ENCODE measurements around the gene MYL11.

MYL11 gene

GRCh38 chr16:30378236-30379157 is 3.9 kb downstream of the MYL11 start:
- peak overlapping the region; percentile 100 for H3K4me2 ChIP-seq (ENCODE audit: insufficient read depth, low read length, poor library complexity, severe bottlenecking)
- H3K4ac ChIP-seq (ENCODE audit: low read length) = peak overlapping the region; percentile 96
- peak overlapping the region; percentile 81 to 88 for H3K4me3 ChIP-seq (ENCODE audit: low read length in 2 of 2)
- WGBS, 2 donors (ENCODE audit: extremely low coverage in 2 of 2, insufficient read length in 2 of 2, insufficient replicate concordance in 1 of 2) = no CpG with 5 or more reads among the region's 67 CpGs
- H2AFZ ChIP-seq (ENCODE audit: low read length) = peak overlapping the region; percentile 86
- H4K91ac ChIP-seq (ENCODE audit: low read depth, low read length, poor library complexity) = no peak overlapping the region
- peaks cover 5% of the 10 kb centered on the region for H3K79me1 ChIP-seq (ENCODE audit: low read depth, low read length)
- H3K18ac ChIP-seq (ENCODE audit: low read length) = peak overlapping the region; percentile 100
- peak overlapping the region; percentile 100 for H3K9ac ChIP-seq (ENCODE audit: low read depth, low read length, poor library complexity)
- H3K36me3 ChIP-seq (replicated peaks in 1 of 2; ENCODE audit: control insufficient read depth in 2 of 2, insufficient read depth in 2 of 2, low read length in 2 of 2) = peaks cover 0 to 11% of the 10 kb centered on the region in 2 donors
- H2BK5ac ChIP-seq (ENCODE audit: low read length) = peak overlapping the region; percentile 99
- H2BK15ac ChIP-seq (ENCODE audit: low read length) = peak overlapping the region; percentile 82
- peaks cover 24 to 30% of the 10 kb centered on the region in 2 donors for H3K4me1 ChIP-seq (ENCODE audit: control insufficient read depth in 2 of 2, insufficient read depth in 1 of 2, low read depth in 1 of 2, low read length in 2 of 2)
- no peak overlapping the region for H2BK12ac ChIP-seq (ENCODE audit: low read length)
- no peaks in the 10 kb centered on the region for H3K27me3 ChIP-seq (ENCODE audit: control insufficient read depth in 3 of 3, insufficient read depth in 3 of 3, low read depth in 1 of 3, low read length in 3 of 3)
- peak overlapping the region; percentile 97 for H4K8ac ChIP-seq (ENCODE audit: low read depth, low read length)
- DNase-seq (ENCODE audit: low spot score) = peak; percentile 98
- no peaks in the 10 kb centered on the region for H3K9me3 ChIP-seq (replicated peaks in 1 of 2; ENCODE audit: control insufficient read depth in 2 of 2, insufficient read depth in 1 of 2, low read depth in 1 of 2, low read length in 2 of 2)
- H2BK120ac ChIP-seq (ENCODE audit: low read depth, low read length) = peak overlapping the region; percentile 68
- peak overlapping the region; percentile 100 for H2AK5ac ChIP-seq (ENCODE audit: low read depth, low read length)
- peak overlapping the region; percentile 100 for H3K27ac ChIP-seq (replicated peaks; ENCODE audit: low read length)
- peak overlapping the region; percentile 96 for H3K23ac ChIP-seq (ENCODE audit: low read depth, low read length, poor library complexity)
- H3K14ac ChIP-seq (ENCODE audit: low read length) = peak overlapping the region; percentile 100

- peak overlapping the region; percentile 94 for H3K23ac ChIP-seq (ENCODE audit: low read depth, low read length, poor library complexity)
- no peak overlapping the region for H3K4ac ChIP-seq (ENCODE audit: low read length)
- H3K79me1 ChIP-seq (ENCODE audit: low read depth, low read length) = peaks cover 5% of the 10 kb centered on the region
- peak overlapping the region; percentile 89 for H3K27ac ChIP-seq (replicated peaks; ENCODE audit: low read length)
- peaks cover 0 to 11% of the 10 kb centered on the region in 2 donors for H3K36me3 ChIP-seq (replicated peaks in 1 of 2; ENCODE audit: control insufficient read depth in 2 of 2, insufficient read depth in 2 of 2, low read length in 2 of 2)
- H4K91ac ChIP-seq (ENCODE audit: low read depth, low read length, poor library complexity) = no peak overlapping the region
- H3K27me3 ChIP-seq (ENCODE audit: control insufficient read depth in 3 of 3, insufficient read depth in 3 of 3, low read depth in 1 of 3, low read length in 3 of 3) = no peaks in the 10 kb centered on the region
- H3K18ac ChIP-seq (ENCODE audit: low read length) = peak overlapping the region; percentile 96
- H2BK5ac ChIP-seq (ENCODE audit: low read length) = peak overlapping the region; percentile 96
- no CpG with 5 or more reads among the region's 27 CpGs for WGBS, 2 donors (ENCODE audit: extremely low coverage in 2 of 2, insufficient read length in 2 of 2, insufficient replicate concordance in 1 of 2)
- H3K4me1 ChIP-seq (ENCODE audit: control insufficient read depth in 2 of 2, insufficient read depth in 1 of 2, low read depth in 1 of 2, low read length in 2 of 2) = peaks cover 24 to 30% of the 10 kb centered on the region in 2 donors
- H3K9me3 ChIP-seq (replicated peaks in 1 of 2; ENCODE audit: control insufficient read depth in 2 of 2, insufficient read depth in 1 of 2, low read depth in 1 of 2, low read length in 2 of 2) = no peaks in the 10 kb centered on the region
- peak overlapping the region; percentile 82 for H2BK15ac ChIP-seq (ENCODE audit: low read length)
- H3K14ac ChIP-seq (ENCODE audit: low read length) = peak overlapping the region; percentile 39
- no peak overlapping the region for H2BK120ac ChIP-seq (ENCODE audit: low read depth, low read length)
- H3K4me2 ChIP-seq (ENCODE audit: insufficient read depth, low read length, poor library complexity, severe bottlenecking) = peak overlapping the region; percentile 99
- H2AK5ac ChIP-seq (ENCODE audit: low read depth, low read length) = peak overlapping the region; percentile 98
- peak overlapping the region; percentile 87 for H4K8ac ChIP-seq (ENCODE audit: low read depth, low read length)
- no peak for DNase-seq (ENCODE audit: low spot score)
- H2BK12ac ChIP-seq (ENCODE audit: low read length) = no peak overlapping the region
- H3K4me3 ChIP-seq (ENCODE audit: low read length in 2 of 2) = peak overlapping the region; percentile 81 to 88
- peak overlapping the region; percentile 96 for H3K9ac ChIP-seq (ENCODE audit: low read depth, low read length, poor library complexity)
- H2AFZ ChIP-seq (ENCODE audit: low read length) = peak overlapping the region; percentile 74
These were observed 4.7 kb downstream of the MYL11 start for GRCh38 chr16:30379158-30379783.

- no peak overlapping the region for H4K8ac ChIP-seq (ENCODE audit: low read depth, low read length)
- no peaks in the 10 kb centered on the region for H3K27me3 ChIP-seq (ENCODE audit: control insufficient read depth in 3 of 3, insufficient read depth in 3 of 3, low read depth in 1 of 3, low read length in 3 of 3)
- no peak overlapping the region for H2BK5ac ChIP-seq (ENCODE audit: low read length)
- H3K9ac ChIP-seq (ENCODE audit: low read depth, low read length, poor library complexity) = no peak overlapping the region
- no peak overlapping the region for H3K18ac ChIP-seq (ENCODE audit: low read length)
- H2AFZ ChIP-seq (ENCODE audit: low read length) = no peak overlapping the region
- no peak overlapping the region for H3K4ac ChIP-seq (ENCODE audit: low read length)
- H2AK5ac ChIP-seq (ENCODE audit: low read depth, low read length) = no peak overlapping the region
- no peak overlapping the region for H3K4me2 ChIP-seq (ENCODE audit: insufficient read depth, low read length, poor library complexity, severe bottlenecking)
- no peak overlapping the region for H3K14ac ChIP-seq (ENCODE audit: low read length)
- H3K9me3 ChIP-seq (replicated peaks in 1 of 2; ENCODE audit: control insufficient read depth in 2 of 2, insufficient read depth in 1 of 2, low read depth in 1 of 2, low read length in 2 of 2) = no peaks in the 10 kb centered on the region
- H3K27ac ChIP-seq (replicated peaks; ENCODE audit: low read length) = no peak overlapping the region
- peaks cover 5% of the 10 kb centered on the region for H3K79me1 ChIP-seq (ENCODE audit: low read depth, low read length)
- peaks cover 0 to 11% of the 10 kb centered on the region in 2 donors for H3K36me3 ChIP-seq (replicated peaks in 1 of 2; ENCODE audit: control insufficient read depth in 2 of 2, insufficient read depth in 2 of 2, low read length in 2 of 2)
- H2BK120ac ChIP-seq (ENCODE audit: low read depth, low read length) = no peak overlapping the region
- no peak overlapping the region for H2BK12ac ChIP-seq (ENCODE audit: low read length)
- no peak overlapping the region for H3K23ac ChIP-seq (ENCODE audit: low read depth, low read length, poor library complexity)
- no peak overlapping the region for H3K4me3 ChIP-seq (ENCODE audit: low read length in 2 of 2)
- no peak overlapping the region for H4K91ac ChIP-seq (ENCODE audit: low read depth, low read length, poor library complexity)
- no CpG with 5 or more reads among the region's 4 CpGs for WGBS, 2 donors (ENCODE audit: extremely low coverage in 2 of 2, insufficient read length in 2 of 2, insufficient replicate concordance in 1 of 2)
- peaks cover 24 to 30% of the 10 kb centered on the region in 2 donors for H3K4me1 ChIP-seq (ENCODE audit: control insufficient read depth in 2 of 2, insufficient read depth in 1 of 2, low read depth in 1 of 2, low read length in 2 of 2)
- no peak for DNase-seq (ENCODE audit: low spot score)
- H2BK15ac ChIP-seq (ENCODE audit: low read length) = no peak overlapping the region
These were observed 5.6 kb downstream of the MYL11 start for GRCh38 chr16:30380072-30380802.

All from neuronal stem cell (in vitro differentiated cells).